ENCODE results near the gene TPRX1. TPM values are rescaled to one million over a fixed set of nuclear protein-coding genes. Genes with fewer than 3 reads are reported as not detected.
A peak's percentile ranks its signal among the peaks of the same experiment; 100 is the strongest.

The TPRX1 gene
- total and polyA plus RNA-seq, 9 of the 15 experiments (the other 6 are each of a cell fraction or from before 2014, with no cell fraction given), result not detected

GRCh38 chr19:47790398-47790814 is 13.9 kb downstream of the TPRX1 start (continued):
- TF ChIP-seq RERE (CRISPR knock-in tag; IDR thresholded peaks at IDR 0.05; ENCODE audit: borderline replicate concordance) (no peak), DMBX1 (CRISPR knock-in tag; IDR thresholded peaks at IDR 0.05; ENCODE audit: borderline replicate concordance) (no peak), RAD51 (IDR thresholded peaks at IDR 0.05; ENCODE audit: borderline replicate concordance, low read depth) (no peak), ELK3 (CRISPR knock-in tag; IDR thresholded peaks at IDR 0.05) (no peak), ZNF12 (CRISPR knock-in tag; IDR thresholded peaks at IDR 0.05) (no peak), EWSR1 (IDR thresholded peaks at IDR 0.05; ENCODE audit: borderline replicate concordance, low read depth, partially characterized antibody) (no peak), ZNF707 (CRISPR knock-in tag; conservative IDR thresholded peaks at IDR 0.05) (no peak), MXD1 (CRISPR knock-in tag; IDR thresholded peaks at IDR 0.05; ENCODE audit: borderline replicate concordance, poor library complexity, severe bottlenecking) (no peak), ZNF740 (CRISPR knock-in tag; IDR thresholded peaks at IDR 0.05) (peak; percentile 82; the same call in 1 of the 2 replicates), ZNF740 (tag; IDR thresholded peaks at IDR 0.05) (peak in 1 of 2 experiments; percentile 40; a peak in 1 of 4 replicates), CHAMP1 (IDR thresholded peaks at IDR 0.05) (no peak), ZNF197 (CRISPR knock-in tag; IDR thresholded peaks at IDR 0.05; ENCODE audit: low read depth) (no peak), ZNF311 (CRISPR knock-in tag; IDR thresholded peaks at IDR 0.05) (no peak), ZC3H8 (IDR thresholded peaks at IDR 0.05) (no peak), BRCA1 (IDR thresholded peaks at IDR 0.05) (no peak), BRCA1 (CRISPR knock-in tag; IDR thresholded peaks at IDR 0.05) (no peak), BMI1 (IDR thresholded peaks at IDR 0.05; ENCODE audit: low read length) (no peak), ZZZ3 (IDR thresholded peaks at IDR 0.05) (no peak), XRCC3 (IDR thresholded peaks at IDR 0.05) (no peak)
